Islet of Langerhans (tissue), 1 donor: ENCODE measurements around the gene ADM5.
"Not testable (repeated sequence)": the region's sequence is repeated elsewhere in the genome, so short reads cannot be mapped to it uniquely, and the experiment has no call there.

Experiments used
- FAIRE-seq: peaks from one replicate; lab custom pipeline; 2011; peaks lifted over from hg19 to GRCh38; lab: Jason Lieb, UNC

ADM5 gene

DNA sequence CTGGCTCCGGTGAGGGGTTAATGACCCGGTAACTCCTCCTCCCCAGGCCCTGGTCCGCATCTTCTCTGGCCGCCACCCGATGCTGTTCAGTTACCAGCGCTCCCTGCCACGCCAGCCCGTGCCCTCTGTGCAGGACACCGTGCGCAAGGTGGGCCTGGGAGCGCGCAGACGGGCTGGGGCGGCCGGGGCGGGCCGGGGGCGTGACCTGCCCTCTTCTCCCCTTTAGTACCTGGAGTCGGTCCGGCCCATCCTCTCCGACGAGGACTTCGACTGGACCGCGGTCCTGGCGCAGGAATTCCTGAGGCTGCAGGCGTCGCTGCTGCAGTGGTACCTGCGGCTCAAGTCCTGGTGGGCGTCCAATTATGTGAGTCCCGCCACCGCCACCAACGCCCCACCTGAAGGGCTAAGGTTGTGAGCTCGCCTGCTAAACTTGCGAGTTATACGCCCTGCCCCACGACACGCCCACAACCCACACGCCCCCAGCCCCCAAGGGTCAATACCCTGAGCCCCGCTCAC, 11.9 kb downstream of the ADM5 start:
- FAIRE-seq: no peak

DNA sequence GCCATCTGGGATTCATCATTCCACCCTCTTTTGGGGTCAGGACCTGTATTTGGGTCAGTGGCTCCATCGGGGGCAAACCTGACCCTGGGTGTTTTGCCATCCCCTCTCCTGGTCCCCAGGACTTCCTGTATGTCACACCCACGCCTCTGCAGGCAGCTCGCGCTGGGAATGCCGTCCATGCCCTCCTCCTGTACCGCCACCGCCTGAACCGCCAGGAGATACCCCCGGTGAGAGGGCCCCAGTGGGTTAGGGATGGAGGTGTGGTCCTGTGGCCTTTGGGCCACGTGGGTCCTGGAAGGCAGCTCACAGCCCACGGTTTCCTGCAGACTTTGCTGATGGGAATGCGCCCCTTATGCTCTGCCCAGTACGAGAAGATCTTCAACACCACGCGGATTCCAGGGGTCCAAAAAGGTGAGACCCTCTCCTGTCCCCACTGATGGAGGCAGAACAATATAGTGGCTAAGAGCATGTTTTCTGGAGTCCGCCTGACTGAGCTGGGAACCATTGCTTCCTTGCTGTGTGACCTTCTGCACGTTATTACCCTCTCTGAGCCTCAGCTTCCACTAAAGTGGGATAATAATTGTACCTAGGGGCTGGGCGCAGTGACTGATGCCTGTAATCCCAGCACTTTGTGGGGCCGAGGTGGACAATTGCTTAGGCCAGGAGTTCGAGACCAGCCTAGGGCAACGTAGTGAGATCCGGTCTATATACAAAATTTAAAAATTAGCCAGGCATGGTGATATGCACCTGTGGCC, 15.7 kb downstream of the ADM5 start:
- FAIRE-seq: no peak

DNA sequence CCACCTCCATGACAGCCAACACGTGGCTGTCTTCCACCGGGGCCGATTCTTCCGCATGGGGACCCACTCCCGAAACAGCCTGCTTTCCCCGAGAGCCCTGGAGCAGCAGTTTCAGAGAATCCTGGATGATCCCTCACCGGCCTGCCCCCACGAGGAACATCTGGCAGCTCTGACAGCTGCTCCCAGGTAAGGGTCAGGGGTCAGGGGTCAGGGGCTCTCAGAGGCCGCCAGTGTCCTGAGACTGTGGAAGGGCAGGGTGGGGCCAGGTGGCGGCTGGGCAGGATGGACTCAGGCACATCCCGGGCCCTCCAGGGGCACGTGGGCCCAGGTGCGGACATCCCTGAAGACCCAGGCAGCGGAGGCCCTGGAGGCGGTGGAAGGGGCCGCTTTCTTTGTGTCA, 16.5 kb downstream of the ADM5 start:
- no peak for FAIRE-seq

DNA sequence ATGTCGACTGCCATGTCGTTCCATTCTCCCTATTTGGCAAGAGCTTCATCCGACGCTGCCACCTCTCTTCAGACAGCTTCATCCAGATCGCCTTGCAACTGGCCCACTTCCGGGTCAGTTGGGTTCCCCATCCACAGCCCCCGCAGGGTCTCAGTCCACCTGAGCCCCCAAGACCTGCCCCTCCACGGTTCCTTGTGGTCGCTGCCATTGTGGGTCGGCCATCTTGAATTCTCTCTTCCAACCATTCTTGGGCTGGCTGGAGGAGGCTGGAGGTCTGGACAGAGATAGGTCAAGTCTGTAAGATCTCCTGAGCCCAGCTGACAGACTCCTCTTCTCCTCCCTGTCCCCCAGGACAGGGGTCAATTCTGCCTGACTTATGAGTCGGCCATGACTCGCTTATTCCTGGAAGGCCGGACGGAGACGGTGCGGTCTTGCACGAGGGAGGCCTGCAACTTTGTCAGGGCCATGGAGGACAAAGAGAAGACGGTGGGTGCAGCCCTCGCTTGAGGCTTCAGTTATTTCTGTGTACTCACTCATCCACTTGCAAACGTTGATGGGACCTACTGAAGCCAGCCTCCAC, 21.1 kb downstream of the ADM5 start:
- no peak for FAIRE-seq

DNA sequence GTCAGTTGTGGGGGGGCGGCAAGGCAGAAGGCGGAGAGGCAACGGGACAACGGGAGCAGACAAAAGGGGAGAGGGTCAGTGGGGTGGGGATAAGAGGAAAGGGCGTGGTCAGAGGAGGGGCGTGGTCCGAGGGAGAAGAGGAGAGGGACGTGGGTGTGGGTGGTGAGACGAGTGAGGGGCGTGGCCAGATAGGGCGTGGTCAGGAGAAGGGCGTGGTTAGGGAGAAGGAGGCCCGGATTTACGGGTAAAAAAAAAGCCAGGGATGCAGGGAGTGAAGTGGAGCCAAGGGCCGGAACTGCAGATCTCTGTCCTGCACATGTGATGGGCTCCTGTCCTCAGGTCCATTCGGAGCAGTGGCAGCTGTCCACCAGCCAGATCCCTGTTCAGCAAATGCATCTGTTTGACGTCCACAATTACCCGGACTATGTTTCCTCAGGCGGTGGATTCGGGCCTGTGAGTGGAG, 23.0 kb downstream of the ADM5 start:
- no peak for FAIRE-seq

DNA sequence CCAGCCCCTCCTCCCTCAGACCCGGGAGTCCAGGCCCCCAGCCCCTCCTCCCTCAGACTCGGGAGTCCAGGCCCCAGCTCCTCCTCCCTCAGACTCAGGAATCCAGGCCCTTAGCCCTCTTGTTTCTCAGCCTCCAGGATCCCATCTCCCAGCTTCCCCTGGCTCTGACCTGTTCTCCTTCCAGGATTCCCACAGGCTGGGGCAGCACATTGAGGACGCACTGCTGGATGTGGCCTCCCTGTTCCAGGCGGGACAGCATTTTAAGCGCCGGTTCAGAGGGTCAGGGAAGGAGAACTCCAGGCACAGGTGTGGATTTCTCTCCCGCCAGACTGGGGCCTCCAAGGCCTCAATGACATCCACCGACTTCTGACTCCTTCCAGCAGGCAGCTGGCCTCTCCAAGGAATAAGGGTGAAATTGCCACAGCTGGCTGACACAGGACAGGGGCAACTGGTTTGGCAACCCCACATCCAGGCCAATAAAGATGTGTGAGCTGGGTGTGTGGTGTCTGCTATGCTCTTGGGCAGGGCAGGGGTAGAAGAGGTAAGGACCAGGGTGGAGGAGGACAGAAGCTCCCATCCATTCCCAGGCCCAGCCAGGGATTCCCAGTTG, 23.9 kb downstream of the ADM5 start:
- FAIRE-seq: no peak

DNA sequence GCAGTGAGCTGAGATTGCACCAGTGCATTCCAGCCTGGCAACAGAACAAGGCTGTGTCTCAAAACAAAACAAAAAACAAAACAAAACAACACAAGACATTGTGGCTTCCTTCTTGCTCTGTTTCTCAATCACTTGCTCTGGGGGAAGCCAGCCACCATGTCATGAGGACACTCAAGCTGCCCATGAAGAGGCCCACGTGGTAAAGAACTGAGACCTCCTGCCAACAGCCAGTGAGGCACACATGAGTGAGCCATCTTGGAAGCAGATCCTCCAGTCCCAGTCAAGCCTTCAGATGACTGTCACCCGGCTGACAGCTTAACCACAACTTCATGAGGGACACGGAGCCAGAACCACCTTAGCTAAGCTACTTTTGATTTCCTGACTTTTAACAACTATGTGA, 26.8 kb downstream of the ADM5 start:
- no peak for FAIRE-seq

DNA sequence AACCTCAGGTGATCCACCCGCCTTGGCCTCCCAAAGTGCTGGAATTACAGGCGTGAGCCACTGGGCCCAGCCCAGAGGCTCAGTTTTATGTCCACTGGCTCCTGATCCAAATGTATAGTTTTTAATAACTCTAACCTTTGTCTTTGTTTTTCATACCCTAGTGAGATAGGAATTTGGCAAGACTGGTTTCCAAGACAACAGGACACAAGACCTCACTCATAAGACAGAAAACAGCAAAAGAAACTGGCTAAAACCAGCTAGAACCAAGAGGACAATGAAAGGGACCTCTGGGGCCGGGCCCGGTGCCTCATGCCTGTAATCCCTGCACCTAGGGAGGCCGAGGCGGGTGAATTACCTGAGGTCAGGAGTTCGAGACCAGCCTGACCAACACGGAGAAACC, 29.1 kb downstream of the ADM5 start:
- FAIRE-seq: no peak

DNA sequence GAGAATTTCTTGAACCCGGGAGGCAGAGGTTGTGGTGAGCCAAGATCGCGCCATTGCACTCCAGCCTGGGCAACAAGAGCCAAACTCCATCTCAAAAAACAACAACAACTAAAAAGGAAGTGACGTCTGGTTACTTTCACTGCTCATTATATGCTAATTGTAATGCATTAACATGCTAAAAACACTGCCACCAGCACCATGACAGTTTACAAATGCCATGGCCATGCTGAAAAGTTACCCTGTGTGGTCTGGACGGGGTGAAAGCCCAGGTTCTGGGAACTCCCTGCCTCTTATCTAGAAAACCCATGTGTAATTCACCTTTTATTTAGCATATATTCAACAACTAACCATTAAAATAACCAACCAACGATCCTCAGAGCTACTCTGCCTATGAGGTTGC, 29.6 kb downstream of the ADM5 start:
- no peak for FAIRE-seq

DNA sequence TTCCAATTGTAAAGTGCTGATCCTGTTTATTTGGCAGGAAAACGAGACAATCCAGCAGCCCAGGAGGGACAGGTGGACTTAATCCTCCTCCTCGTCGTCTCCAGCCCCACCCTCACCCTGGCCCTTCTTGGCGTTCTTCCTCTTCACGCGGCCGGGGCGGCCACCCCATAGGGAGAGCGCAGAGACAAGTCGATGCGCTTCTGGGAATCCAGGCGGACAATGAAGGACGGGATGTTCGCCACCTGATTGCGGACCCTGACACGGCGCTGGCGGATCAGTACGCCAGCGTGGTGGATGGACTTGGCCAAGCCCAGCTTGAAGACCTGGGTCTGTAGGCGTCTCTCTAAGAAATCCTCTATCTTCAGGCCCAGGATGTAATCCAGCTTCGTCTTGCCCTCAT, 30.0 kb downstream of the ADM5 start:
- FAIRE-seq: not testable (repeated sequence)

DNA sequence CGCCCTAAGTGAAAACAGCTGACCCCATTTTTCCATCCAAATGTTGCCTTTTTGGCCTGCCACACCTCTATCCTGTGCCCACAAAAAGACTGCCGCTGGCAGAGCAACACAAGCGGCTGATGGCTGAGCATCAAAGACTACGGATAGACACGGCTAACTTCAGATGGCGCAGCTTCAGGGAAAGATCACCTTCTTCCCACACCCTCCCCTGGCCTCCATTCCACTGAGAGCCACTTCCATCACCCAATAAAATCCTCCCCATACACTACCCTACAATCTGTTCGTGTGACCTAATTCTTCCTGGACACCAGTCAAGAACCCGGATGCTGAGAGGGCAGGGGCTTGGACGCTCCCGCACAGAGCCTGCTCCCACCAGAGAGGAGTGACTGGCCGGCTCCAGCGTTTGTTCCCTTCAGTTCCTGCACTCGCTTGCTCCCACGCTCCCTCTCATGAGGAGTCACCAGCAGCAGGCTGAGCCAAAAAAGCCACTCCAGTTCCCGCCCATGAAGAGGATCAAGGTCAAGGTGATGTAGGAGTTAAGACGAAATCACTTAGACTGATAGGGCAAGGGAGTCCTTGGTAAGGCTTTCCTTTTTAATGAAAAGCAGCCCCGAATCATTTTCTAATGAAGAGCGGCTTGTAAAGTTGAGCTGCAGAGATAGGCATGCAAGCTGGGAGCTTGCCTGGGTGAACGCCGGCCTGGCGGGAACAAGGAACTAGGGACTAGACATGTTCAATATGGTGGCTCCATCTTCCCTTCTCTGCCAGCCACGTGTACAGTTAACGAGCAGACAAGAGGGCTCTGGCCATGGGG, 38.0 kb downstream of the ADM5 start:
- FAIRE-seq: no peak

DNA sequence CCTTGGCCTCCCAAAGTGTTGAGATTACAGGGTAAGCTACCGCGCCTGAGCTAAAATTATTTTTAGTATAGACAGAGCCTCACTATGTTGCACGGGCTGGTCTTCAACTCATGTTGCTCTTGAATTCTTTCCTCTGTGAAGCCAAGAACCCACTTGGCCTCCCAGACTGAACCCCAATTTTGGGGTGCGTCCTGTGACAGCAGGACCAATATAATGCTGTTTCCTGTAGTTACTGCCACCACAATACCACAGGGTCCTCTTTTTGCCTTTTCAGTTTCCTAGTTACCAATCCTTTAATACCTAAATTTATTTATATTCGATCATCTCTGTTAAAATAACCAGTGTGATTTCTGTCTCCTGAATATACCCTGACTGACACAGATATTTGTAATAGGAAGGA, 40.8 kb downstream of the ADM5 start:
- no peak for FAIRE-seq

DNA sequence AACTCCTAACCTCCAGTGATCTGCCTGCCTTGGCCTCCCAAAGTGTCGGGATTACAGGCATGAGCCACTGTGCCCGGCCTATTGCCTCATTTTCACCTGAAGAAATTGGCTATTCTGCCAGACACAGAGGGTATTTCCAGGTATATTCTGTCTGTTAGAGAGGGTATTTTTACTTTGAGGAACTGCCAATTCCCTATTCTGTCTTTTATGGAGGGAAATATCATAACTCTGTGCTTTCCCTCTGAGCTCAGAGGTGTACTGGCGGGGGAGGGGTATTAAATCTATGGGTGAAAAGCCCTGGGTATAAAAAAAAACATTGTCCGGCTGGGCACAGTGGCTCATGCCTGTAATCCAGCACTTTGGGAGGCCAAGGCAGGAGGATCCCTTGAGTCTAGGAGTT, 48.9 kb downstream of the ADM5 start:
- FAIRE-seq: no peak

DNA sequence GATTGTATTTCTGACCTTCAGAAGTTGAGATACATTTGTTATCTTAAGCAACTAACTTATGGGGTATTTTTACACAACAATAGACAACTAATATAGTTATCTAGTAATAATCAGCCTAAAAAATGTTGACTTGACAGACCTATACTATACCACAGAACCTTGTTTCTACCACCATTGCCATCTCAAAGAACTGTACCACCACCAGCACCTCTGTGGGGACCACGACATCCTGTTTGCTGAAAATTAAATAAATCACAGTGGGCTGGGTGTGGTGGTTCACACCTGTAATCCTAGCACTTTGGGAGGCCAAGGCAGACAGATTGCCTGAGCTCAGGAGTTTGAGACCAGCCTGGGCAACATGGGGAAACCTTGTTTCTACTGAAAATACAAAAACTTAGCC, 49.7 kb downstream of the ADM5 start:
- no peak for FAIRE-seq

DNA sequence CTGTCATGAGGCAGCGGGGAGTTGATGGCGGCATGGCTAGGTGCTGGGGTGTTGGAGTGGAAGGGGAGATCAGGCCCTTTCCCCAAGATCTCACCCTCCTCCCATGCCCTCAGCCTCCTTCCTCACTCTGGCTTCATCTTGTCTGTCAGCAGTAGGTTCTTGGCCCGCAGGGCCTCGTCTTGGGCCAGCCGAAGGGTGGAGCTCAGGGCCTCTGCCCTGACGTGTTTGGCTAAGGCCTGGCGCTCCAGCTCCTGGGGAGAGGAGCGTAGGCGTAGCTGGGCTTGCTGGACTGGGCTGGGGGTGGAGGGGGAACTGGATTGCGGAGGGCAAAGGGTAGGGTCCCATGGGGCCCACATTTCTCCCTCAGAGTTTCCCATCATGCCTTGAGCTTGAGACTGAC, 50.5 kb downstream of the ADM5 start:
- FAIRE-seq: no peak
